K562 (cell line): Measurements from ENCODE around the gene FUT2. TPM values are rescaled to one million over a fixed set of nuclear protein-coding genes. Genes with fewer than 3 reads are reported as not detected.

Source experiments
- CREB3L1 ChIP-seq: fragments of 450-650 bp; IDR thresholded peaks from 2 replicates; pipeline ENCODE4 v1.6.1; 2014; ENCODE audit warnings: low read depth, mild to moderate bottlenecking, moderate library complexity, borderline replicate concordance
- FOXA1 ChIP-seq: fragments of 450-650 bp; IDR thresholded peaks from 2 replicates; pipeline ENCODE4 v1.6.1; 2016; ENCODE audit warnings: mild to moderate bottlenecking, borderline replicate concordance
- GTF2E2 ChIP-seq: fragments of 200-800 bp; sonication (Bioruptor generic); IDR thresholded peaks from 2 replicates; pipeline ENCODE4 v1.6.1; 2016; ENCODE audit warnings: missing genetic modification characterization, missing compliant biosample characterization
- HCFC1 ChIP-seq: IDR thresholded peaks from 2 replicates; pipeline ENCODE4 v1.6.1; 2012; ENCODE audit warnings: low read depth, low read length, improper control_type of control experiment
- NRF1 ChIP-seq, 2 experiments: fragments of 450-650 bp; IDR thresholded peaks in 1 of 2; conservative IDR thresholded peaks in 1 of 2; 2 replicates each; pipeline ENCODE4 v1.6.1; 2014; ENCODE audit warnings: mild to moderate bottlenecking in 2 of 2
- POLR2AphosphoS2 ChIP-seq: IDR thresholded peaks from 2 replicates; pipeline ENCODE4 v1.6.1; 2012; ENCODE audit warnings: low read length, improper control_type of control experiment
- ZNF175 ChIP-seq: fragments of 200-800 bp; sonication (Bioruptor generic); IDR thresholded peaks from 2 replicates; pipeline ENCODE4 v1.6.1; 2016; ENCODE audit warnings: low read depth, mild to moderate bottlenecking, missing genetic modification characterization, missing compliant biosample characterization
- ZNF395 ChIP-seq: fragments of 200-800 bp; sonication (Bioruptor generic); IDR thresholded peaks from 2 replicates; pipeline ENCODE4 v1.6.1; 2017; ENCODE audit warnings: missing genetic modification characterization, missing compliant biosample characterization
- polyA plus RNA-seq, 8 experiments: library from polyadenylated mRNA; depleted of rRNA in 4 of 8; stranded (reverse) in 5 of 8; unstranded in 3 of 8; fragments of >200 nt; fragmentation: Nextera tagmentation in 2 of 8; fragmentation: Illumina TruSeq in 1 of 8; extraction: Ambion mirVana in 2 of 8; extraction: Trizol in 1 of 8; gene quantifications; 2 replicates each; pipeline versions ENCODE4 v1.2.1 to v1.2.3, GENCODE V29; 2011 to 2014; ENCODE audit warnings: inconsistent platforms in 1 of 8, missing spikeins in 1 of 8
- total RNA-seq, 7 experiments: library from RNA; depleted of rRNA in 6 of 7; stranded (reverse); fragments of >200 nt in 6 of 7; fragmentation: Illumina TruSeq in 2 of 7; extraction: Trizol in 2 of 7; gene quantifications; 2 replicates each; pipeline versions ENCODE4 v1.2.1 to v1.2.3, GENCODE V29; 2011 to 2021; ENCODE audit warnings: low replicate concordance in 1 of 7
- TF ChIP-seq, protein P1 (sequence below): fragments of 450-650 bp; conservative IDR thresholded peaks from 2 replicates; pipeline ENCODE4 v1.6.1; 2016; ENCODE audit warnings: missing genetic modification characterization, low read depth, mild to moderate bottlenecking, missing compliant biosample characterization, moderate library complexity
- TF ChIP-seq, protein P2 (sequence below), 2 experiments: fragments of 450-650 bp in 1 of 2; sonication (generic) in 1 of 2; formaldehyde crosslinking in 1 of 2; IDR thresholded peaks in 1 of 2; conservative IDR thresholded peaks in 1 of 2; 2 replicates each; pipeline versions ENCODE4 v1.6.1 to v1.8.1; 2016 to 2023; ENCODE audit warnings: mild to moderate bottlenecking in 2 of 2, moderate library complexity in 2 of 2, inconsistent platforms in 1 of 2, missing genetic modification reagents in 1 of 2

The FUT2 gene
- total and polyA plus RNA-seq, 9 of the 15 experiments (the other 6 are each of a cell fraction or from before 2014, with no cell fraction given) = 0.03 to 0.04 TPM; not detected in 7

GRCh38 chr19:48746738-48747575 is 51.2 kb downstream of the FUT2 start, which contains the start of gene IZUMO1 (continued):
- TF ChIP-seq ZNF395 (CRISPR knock-in tag) (peak; percentile 93), CREB3L1 (peak; percentile 89), HCFC1 (peak; percentile 97), FOXA1 (no peak), POLR2AphosphoS2 (0 out of 2 replicates have a peak, but pooled peaks have one; percentile 43), NRF1 (conservative IDR thresholded peaks at IDR 0.05 in 1 of 2, IDR thresholded peaks at IDR 0.05 in 1 of 2) (peak; percentile 22 to 43; a peak in 3 of 4 replicates), ZNF175 (peak; percentile 71; the same call in 1 of the 2 replicates), GTF2E2 (tag) (no peak)
- TF ChIP-seq, protein P1, sequence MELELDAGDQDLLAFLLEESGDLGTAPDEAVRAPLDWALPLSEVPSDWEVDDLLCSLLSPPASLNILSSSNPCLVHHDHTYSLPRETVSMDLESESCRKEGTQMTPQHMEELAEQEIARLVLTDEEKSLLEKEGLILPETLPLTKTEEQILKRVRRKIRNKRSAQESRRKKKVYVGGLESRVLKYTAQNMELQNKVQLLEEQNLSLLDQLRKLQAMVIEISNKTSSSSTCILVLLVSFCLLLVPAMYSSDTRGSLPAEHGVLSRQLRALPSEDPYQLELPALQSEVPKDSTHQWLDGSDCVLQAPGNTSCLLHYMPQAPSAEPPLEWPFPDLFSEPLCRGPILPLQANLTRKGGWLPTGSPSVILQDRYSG (tag) = 0 out of 2 replicates have a peak, but pooled peaks have one; percentile 47
- TF ChIP-seq, protein P2, sequence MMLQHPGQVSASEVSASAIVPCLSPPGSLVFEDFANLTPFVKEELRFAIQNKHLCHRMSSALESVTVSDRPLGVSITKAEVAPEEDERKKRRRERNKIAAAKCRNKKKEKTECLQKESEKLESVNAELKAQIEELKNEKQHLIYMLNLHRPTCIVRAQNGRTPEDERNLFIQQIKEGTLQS (IDR thresholded peaks at IDR 0.05) = peak; percentile 88
- TF ChIP-seq, protein P2 (CRISPR knock-in tag; conservative IDR thresholded peaks at IDR 0.05) = no peak
- TF ChIP-seq, all 486 proteins: peak for 69
